Activated T-cell treated with anti-CD3 and anti-CD28 coated beads, Interleukin-2, amount 50 U/mL, for 4 hours (primary cell): ENCODE measurements around the gene NUP93. TPM values are rescaled to one million over a fixed set of nuclear protein-coding genes. Genes with fewer than 3 reads are reported as not detected.
"Not testable (repeated sequence)": the region's sequence is repeated elsewhere in the genome, so short reads cannot be mapped to it uniquely, and the experiment has no call there.

Experiments
- ATAC-seq, 2 donors: fragments of 200-7000 bp; cut with Tn5 transposase; one replicate each; pipeline ENCODE4 v1.10.0; 2021
- DNase-seq: peaks from one replicate; pipeline ENCODE4 v3.0.0-alpha.2; 2020
- H3K27me3 Mint-ChIP-seq: one replicate; pipeline ENCODE4 v1.8.0; 2021; ENCODE audit warnings: low read depth, mixed read lengths
- H3K36me3 Mint-ChIP-seq: one replicate; pipeline ENCODE4 v1.8.0; 2022; ENCODE audit warnings: mixed read lengths; ENCODE audit not compliant: insufficient read depth
- H3K4me1 Mint-ChIP-seq: one replicate; pipeline ENCODE4 v1.8.0; 2021; ENCODE audit warnings: low read depth, mixed read lengths
- H3K4me3 Mint-ChIP-seq: one replicate; pipeline ENCODE4 v1.8.0; 2021; ENCODE audit warnings: mild to moderate bottlenecking, moderate library complexity, mixed read lengths
- H3K9me3 Mint-ChIP-seq: one replicate; pipeline ENCODE4 v1.8.0; 2021; ENCODE audit warnings: mixed read lengths
- total RNA-seq, 3 donors: library from RNA; stranded (reverse); gene quantifications; one replicate each; pipeline ENCODE4 v1.2.1, GENCODE V29; 2021

The NUP93 gene
- total RNA-seq, 3 donors from 2014 or later = 178 to 195 (median 181) TPM

DNA sequence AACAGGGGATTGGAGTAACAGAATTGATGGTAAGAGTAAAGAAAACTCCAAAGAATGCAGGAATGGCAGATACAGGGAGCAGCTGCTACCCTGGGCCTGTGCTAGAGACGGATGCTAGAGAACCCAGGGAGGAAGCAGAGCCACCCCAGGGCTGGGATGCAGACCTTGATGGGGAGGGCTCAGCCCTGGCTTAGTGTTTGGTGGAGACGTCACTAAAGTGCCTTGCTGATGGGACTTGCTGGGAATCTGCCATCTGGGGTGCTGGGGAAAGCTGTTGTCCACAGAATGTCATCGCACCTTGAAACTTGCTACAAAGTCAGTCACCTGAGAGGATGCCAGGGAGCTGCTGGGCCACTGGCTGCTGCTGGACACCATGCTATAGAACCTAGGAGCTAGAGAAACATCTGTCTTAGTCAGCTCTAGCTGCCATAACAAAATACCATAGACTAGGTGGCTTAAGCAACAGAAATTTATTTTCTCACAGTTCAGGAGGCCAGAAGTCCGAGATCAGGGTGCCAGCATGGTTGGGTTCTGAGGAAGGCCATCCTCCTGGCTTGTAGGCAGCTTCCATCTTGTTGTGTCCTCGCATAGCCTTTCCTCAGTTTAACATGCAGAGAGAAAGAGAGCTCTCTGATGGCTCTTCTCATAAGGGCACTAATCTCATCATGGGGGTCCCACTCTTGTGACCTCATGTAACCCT is 32.3 kb upstream of the NUP93 start:
- H3K4me1 Mint-ChIP-seq = peaks cover 7% of the 10 kb centered on the region
- H3K36me3 Mint-ChIP-seq = no peaks in the 10 kb centered on the region
- peaks cover 7% of the 10 kb centered on the region for H3K9me3 Mint-ChIP-seq
- ATAC-seq = no peak
- no peak overlapping the region for H3K4me3 Mint-ChIP-seq
- no peaks in the 10 kb centered on the region for H3K27me3 Mint-ChIP-seq
- no peak for DNase-seq

DNA sequence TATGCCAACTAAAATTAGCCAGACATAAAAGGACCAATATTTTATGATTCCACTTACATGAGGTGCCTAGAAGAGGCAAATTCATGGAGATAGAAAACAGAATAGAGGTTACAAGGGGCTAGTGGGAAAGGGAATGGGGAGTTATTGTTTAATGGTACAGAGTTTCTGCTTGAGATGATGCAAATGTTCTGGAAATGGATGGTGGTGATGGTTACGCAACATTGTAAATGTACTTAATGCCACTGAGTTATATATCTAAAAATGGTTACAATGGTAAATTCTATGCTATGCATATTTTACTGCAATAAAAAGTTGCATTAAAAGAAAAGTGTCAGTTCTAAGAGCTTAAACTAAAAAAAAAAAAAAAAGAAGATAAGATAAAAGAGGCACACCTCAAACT is 29.7 kb upstream of the NUP93 start:
- Mint-ChIP-seq H3K4me1 (peaks cover 7% of the 10 kb centered on the region), H3K27me3 (no peaks in the 10 kb centered on the region), H3K9me3 (peaks cover 7% of the 10 kb centered on the region), H3K36me3 (no peaks in the 10 kb centered on the region), H3K4me3 (no peak overlapping the region)
- ATAC-seq (no peak), DNase-seq (no peak)

DNA sequence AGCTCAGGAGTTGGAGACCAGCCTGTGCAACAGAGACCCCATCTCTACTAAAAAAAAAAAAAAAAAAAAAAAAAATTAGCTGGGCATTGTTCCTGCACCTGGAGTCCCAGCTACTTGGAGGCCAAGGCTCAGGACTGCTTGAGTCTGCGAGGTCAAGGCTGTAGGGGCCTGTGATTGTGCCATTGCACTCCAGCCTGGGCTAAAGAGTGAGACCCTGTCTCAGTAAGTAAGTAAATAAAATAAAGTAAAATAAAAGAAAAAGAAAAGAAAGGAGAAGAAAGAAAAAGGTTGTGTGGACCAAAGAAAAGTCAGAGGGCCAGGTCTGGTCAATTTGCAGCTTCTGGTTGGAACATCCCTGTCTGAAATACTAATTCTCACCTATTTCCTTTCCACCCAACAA is 29.3 kb upstream of the NUP93 start:
- peaks cover 7% of the 10 kb centered on the region for H3K9me3 Mint-ChIP-seq
- H3K4me3 Mint-ChIP-seq = no peak overlapping the region

DNA sequence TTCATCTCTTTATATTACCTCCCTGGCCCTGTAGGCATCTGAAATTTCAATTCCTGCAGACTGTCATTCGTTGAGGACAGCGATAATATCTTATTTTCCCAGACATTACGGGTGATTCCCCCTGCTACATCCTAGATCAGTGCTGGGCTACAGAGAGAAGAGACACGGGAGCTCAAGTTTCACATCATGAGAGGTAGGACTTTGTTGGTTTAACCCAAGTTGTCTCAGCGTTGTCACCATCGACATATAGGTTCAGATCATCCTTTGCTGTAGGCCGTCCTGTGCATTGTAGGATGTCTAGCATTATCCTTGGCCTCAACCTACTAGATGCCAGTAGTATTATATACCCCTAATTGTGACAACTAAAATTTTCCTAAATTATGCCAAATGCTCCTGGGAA is 28.4 kb upstream of the NUP93 start:
- no peaks in the 10 kb centered on the region for H3K36me3 Mint-ChIP-seq
- H3K4me3 Mint-ChIP-seq = no peak overlapping the region
- H3K9me3 Mint-ChIP-seq = peaks cover 7% of the 10 kb centered on the region
- no peaks in the 10 kb centered on the region for H3K27me3 Mint-ChIP-seq
- no peak for ATAC-seq
- DNase-seq = no peak
- H3K4me1 Mint-ChIP-seq = peaks cover 7% of the 10 kb centered on the region

More for the DNA sequence above, 29.3 kb upstream of the NUP93 start:
- H3K4me1 Mint-ChIP-seq = peaks cover 7% of the 10 kb centered on the region
- H3K27me3 Mint-ChIP-seq = no peaks in the 10 kb centered on the region
- no peak for ATAC-seq
- H3K36me3 Mint-ChIP-seq = no peaks in the 10 kb centered on the region
- DNase-seq = no peak

DNA sequence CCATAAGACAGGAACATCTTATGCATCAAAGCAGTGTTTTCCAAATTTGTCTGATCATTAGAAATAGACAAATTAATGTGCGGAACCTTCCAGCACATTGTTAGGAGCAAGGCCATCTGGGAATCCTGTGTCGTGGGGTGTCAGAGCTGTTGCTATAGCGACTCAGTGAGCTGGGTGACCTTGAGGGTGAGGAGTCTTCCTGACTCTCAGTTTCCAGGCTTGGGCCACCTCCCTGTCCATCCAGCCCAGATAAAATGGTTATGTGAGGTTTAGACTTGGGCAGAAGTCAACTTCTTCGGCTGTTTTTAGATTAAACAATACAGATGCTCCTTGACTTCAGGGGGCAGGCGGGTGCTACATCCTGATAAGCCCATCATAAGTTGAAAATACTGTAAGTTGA is 27.1 kb upstream of the NUP93 start:
- ATAC-seq = no peak
- Mint-ChIP-seq H3K4me3 (no peak overlapping the region), H3K4me1 (peaks cover 7% of the 10 kb centered on the region), H3K27me3 (no peaks in the 10 kb centered on the region), H3K9me3 (peaks cover 2% of the 10 kb centered on the region), H3K36me3 (no peaks in the 10 kb centered on the region)
- DNase-seq = no peak

DNA sequence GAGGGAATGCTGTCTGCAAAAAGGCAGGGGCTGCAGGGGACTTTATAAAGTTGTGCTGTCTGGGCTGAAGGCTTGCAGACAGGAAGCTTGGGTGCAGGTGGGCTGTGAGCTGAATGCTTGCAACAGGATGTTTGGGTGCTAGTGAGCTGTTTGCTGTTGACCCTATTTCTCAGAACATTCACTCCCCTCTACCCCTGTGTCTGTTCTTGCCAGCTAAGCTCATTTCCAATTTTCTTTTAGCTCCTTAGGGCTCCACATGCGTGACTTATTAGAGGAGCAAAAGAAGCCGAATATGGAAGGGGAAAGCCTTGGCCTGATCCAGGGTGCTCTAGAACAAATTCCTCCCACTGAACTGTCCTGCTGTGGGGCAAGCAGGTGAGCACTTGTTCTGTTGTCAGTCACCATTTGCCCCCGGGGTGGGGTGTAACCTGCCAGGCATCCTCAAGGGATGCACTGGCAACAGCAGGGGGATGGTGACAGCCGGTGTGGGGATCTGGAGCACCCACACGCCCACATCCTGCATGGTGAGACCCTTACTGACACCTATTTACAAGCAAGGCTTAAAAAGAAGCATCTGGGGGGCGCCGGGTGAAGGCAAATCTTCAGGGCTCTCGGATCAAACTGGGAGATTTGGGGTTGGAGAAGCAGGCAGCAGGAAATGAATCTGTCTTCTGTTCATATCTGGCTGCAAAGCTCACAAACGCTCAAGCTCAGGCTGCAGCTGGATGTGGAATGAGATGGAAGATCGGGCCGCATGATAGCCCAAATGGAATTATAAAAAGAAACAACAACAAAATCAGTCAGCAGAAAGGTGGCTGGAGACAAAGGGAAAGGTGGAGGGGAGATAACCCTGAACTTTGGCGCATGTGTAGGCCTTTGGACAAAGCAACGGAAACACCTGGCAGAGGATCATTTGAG is 21.1 kb upstream of the NUP93 start:
- H3K4me1 Mint-ChIP-seq = peaks cover 26% of the 10 kb centered on the region
- DNase-seq (no peak), ATAC-seq (peak; percentile 51 to 63)
- H3K27me3 Mint-ChIP-seq = no peaks in the 10 kb centered on the region
- H3K9me3 Mint-ChIP-seq = no peaks in the 10 kb centered on the region
- peak overlapping the region; percentile 62 for H3K4me3 Mint-ChIP-seq
- H3K36me3 Mint-ChIP-seq = no peaks in the 10 kb centered on the region

DNA sequence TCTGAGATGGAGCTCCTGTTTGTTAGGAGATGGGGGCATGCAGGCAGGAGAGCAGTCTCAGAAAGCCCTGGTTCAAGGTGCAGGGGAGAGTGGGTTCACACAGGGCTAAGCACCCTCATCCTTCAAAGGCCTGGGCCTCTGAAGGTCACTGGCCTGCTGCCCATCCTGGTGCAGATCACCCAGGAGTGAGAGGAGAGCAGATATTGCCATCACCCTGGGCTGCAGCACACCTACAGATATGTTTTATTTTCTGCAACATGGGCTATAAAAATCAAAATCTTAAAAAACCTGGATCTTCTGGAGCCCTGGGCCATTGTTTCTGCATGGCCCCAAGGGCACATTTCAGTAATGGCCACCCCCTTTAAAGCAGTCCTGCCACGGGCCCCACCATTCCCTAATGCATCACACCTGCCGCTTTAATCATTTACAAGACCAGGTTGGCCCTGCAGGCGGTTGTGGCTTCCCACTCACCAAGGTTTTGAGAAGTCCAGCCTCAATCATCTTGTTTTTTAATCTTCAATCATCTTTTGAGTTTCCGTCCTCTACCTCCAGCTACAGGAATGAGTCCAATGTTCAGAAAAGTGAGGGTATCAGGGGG is 20.4 kb upstream of the NUP93 start:
- H3K36me3 Mint-ChIP-seq = no peaks in the 10 kb centered on the region
- no peaks in the 10 kb centered on the region for H3K9me3 Mint-ChIP-seq
- H3K27me3 Mint-ChIP-seq = no peaks in the 10 kb centered on the region
- peaks cover 26% of the 10 kb centered on the region for H3K4me1 Mint-ChIP-seq
- no peak for DNase-seq
- H3K4me3 Mint-ChIP-seq = peak overlapping the region; percentile 62
- peak; percentile 19 to 20 for ATAC-seq

DNA sequence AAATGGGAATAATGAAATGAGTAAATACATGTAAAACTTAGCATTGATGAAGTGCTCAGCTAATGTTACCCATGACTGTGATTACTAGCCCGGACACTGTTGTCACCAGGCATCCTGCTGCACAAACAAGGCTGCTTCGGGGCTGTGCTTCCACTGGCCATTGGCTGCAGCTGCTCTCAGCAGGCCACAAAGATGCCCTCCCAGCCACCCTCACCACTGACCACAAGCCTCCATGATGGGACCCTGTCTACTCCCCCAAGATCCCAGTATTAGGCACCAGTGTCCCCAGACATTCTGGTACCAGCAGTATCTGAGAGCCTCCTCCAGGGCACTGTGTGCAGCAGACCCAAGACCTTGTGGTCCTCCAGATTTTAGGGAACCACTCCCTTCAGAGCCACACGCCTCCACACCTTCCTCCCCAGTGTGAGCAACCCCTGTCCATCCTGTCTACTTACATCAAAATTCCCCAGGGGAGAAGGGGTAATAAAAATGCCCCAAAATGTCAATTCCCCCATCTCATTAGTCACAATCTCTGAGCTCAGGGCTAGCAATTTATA is 19.7 kb upstream of the NUP93 start:
- H3K4me3 Mint-ChIP-seq = no peak overlapping the region
- H3K4me1 Mint-ChIP-seq = peaks cover 26% of the 10 kb centered on the region
- H3K36me3 Mint-ChIP-seq = no peaks in the 10 kb centered on the region
- DNase-seq (no peak), ATAC-seq (no peak)
- H3K9me3 Mint-ChIP-seq = no peaks in the 10 kb centered on the region
- H3K27me3 Mint-ChIP-seq = no peaks in the 10 kb centered on the region

DNA sequence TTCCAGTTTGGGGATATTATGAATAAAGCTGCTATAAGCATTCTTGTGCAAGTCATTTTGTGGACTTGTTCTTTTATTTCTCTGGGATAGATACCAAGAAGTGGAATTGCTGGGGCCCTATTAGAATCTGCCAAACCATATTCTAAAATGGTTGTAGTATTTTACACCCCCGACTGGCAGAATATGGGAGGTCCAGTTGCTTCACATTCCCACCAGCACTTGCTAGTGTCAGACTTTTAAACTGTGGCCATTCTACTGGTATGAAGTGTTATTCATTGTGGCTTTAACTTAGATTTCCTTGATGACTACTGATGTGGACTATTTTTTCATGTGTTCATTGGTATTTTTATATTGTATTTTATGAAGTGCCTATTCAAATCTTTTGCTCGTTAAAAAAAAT is 18.1 kb upstream of the NUP93 start:
- no peaks in the 10 kb centered on the region for H3K36me3 Mint-ChIP-seq
- no peaks in the 10 kb centered on the region for H3K27me3 Mint-ChIP-seq
- no peak for ATAC-seq
- no peak overlapping the region for H3K4me3 Mint-ChIP-seq
- peaks cover 26% of the 10 kb centered on the region for H3K4me1 Mint-ChIP-seq
- H3K9me3 Mint-ChIP-seq = no peaks in the 10 kb centered on the region
- no peak for DNase-seq

DNA sequence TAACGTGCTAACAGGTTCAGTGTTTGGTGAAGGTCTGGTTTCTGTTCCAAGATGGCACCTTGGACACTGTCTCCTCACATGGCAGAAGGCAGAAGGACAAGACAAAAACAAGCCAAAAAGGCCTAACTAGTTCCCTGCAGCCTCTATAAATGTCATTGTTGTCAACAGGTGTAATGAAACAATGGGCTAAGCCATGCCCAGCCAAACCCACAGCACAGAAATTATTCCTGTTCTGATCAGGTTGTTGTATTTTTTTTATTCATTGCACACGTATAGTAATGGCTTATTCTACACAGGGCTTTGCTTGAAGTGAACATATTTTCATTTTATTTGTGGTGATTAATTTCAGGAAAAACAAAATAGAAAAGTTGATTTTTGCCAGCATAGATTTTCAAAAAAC is 16.1 kb upstream of the NUP93 start:
- H3K4me3 Mint-ChIP-seq = no peak overlapping the region
- no peaks in the 10 kb centered on the region for H3K36me3 Mint-ChIP-seq
- H3K9me3 Mint-ChIP-seq = no peaks in the 10 kb centered on the region
- no peaks in the 10 kb centered on the region for H3K27me3 Mint-ChIP-seq
- H3K4me1 Mint-ChIP-seq = peaks cover 19% of the 10 kb centered on the region
- no peak for ATAC-seq
- DNase-seq = no peak

DNA sequence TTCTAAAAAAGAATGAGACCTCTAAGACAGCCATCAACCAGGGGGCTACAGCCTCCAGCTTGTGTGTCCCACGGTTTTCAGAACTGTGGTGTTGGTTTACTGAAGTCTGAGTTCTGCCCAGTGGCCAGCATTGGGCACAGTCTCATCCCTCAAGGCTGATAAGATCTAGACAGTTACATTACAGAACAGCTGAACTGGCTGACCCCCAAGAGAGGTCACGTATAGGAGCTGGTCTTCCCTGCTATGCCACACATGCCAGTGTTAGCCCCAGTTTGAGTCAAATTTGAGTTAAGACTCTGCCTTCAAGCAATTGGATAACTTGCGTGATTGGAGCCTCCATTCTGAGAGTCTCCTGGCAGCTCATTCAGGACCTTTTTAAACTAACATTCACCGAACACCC is 14.8 kb upstream of the NUP93 start:
- Mint-ChIP-seq H3K36me3 (no peaks in the 10 kb centered on the region), H3K4me3 (no peak overlapping the region), H3K27me3 (no peaks in the 10 kb centered on the region), H3K4me1 (peaks cover 6% of the 10 kb centered on the region), H3K9me3 (no peaks in the 10 kb centered on the region)
- no peak for DNase-seq
- no peak for ATAC-seq

DNA sequence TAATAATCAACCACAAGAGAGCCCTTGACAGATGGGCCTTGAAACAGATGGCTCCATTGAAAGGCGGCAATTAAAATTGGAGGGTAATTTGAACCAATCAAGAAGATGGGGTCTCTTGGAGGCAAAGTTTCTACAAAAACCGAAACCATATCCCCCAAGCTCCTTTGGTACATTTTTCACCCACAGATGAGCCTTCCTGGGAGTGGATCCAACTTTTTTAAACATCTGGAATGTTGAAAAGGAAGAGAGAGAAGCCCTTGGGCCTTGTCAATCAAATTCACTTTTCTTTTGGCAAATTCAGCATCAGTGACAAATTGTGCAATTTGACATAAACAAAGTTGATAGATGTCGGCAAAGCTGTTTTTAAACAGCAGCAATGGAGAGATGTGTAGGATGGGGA is 13.2 kb upstream of the NUP93 start:
- no peak for DNase-seq
- no peaks in the 10 kb centered on the region for H3K36me3 Mint-ChIP-seq
- no peaks in the 10 kb centered on the region for H3K4me1 Mint-ChIP-seq
- ATAC-seq = no peak
- no peak overlapping the region for H3K4me3 Mint-ChIP-seq
- no peaks in the 10 kb centered on the region for H3K27me3 Mint-ChIP-seq
- no peaks in the 10 kb centered on the region for H3K9me3 Mint-ChIP-seq

DNA sequence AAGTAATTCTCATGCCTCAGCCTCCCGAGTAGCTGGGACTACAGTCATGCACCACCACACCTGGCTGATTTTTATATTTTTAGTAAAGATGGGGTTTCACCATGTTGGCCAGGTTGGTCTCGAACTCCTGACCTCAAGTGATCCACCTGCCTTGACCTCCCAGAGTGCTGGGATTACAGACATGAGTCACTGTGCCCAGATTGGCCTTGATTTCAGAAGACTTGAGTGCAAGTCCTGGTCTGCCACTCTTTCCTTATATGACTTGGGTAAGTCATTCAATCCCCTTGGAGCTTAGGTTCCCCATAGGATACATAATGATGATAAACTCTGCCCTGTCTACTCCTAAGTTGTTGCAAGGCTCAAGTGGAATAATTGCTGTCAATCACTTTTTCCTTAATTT is 12.4 kb upstream of the NUP93 start:
- not testable (repeated sequence) for H3K27me3 Mint-ChIP-seq, H3K4me3 Mint-ChIP-seq, H3K9me3 Mint-ChIP-seq, ATAC-seq, H3K36me3 Mint-ChIP-seq, H3K4me1 Mint-ChIP-seq, DNase-seq

DNA sequence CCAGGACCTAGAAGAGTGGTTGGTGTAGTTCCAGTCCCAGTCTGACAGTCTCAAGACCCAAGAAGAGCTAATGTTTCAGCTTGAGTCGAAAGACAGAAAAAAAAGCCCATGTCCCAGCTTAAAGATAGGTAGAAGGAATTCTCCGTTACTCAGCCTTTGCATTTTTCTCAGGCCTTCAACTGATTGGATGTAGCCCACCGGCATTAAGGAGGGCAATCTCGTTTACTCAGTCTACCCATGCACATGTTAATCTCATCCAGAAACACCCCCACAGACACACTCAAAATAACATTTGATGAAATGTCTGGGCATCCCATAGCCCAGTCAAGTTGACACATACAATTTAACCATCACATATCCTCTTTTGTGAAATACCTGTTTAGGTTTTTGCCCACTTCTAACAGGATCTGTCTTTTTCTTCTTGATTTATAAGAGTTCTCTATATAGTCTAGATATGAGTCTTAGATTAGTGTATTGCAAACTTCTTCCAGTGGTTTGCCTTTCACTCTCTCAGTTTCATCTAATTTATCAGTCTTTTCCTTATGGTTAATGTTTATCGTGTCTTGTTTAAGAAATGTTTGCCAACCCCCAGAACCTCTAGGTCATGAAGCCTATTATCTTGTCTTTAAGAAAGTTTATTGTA is 7.6 kb upstream of the NUP93 start:
- no peaks in the 10 kb centered on the region for H3K4me1 Mint-ChIP-seq
- H3K27me3 Mint-ChIP-seq = no peaks in the 10 kb centered on the region
- DNase-seq = no peak
- H3K36me3 Mint-ChIP-seq = no peaks in the 10 kb centered on the region
- H3K4me3 Mint-ChIP-seq = no peak overlapping the region
- no peaks in the 10 kb centered on the region for H3K9me3 Mint-ChIP-seq
- no peak for ATAC-seq
